SK-N-MC (cell line): Measurements from ENCODE around the gene EGR4.
"Not testable (repeated sequence)": the region's sequence is repeated elsewhere in the genome, so short reads cannot be mapped to it uniquely, and the experiment has no call there.

ENCODE experiments used
- DNase-seq: peaks from one replicate; pipeline ENCODE4 v3.0.0-alpha.2; 2011; ENCODE audit warnings: low read depth, low spot score
- H3K27ac ChIP-seq: fragments of 200-600 bp; sonication (generic); 2 replicates; pipeline ENCODE4 v1.5.1; 2016; ENCODE audit warnings: mixed run types
- H3K36me3 ChIP-seq: fragments of 200-600 bp; sonication (generic); 2 replicates; pipeline ENCODE4 v1.6.1; 2017; ENCODE audit warnings: antibody characterized with exemption, low read length, mixed read lengths; ENCODE audit not compliant: insufficient read depth
- H3K4me3 ChIP-seq: fragments of 200-600 bp; sonication (generic); 2 replicates; pipeline ENCODE4 v1.5.1; 2016
- H3K9ac ChIP-seq: fragments of 200-600 bp; sonication (generic); 2 replicates; pipeline ENCODE4 v1.8.0; 2017; ENCODE audit warnings: mixed run types, mixed read lengths; ENCODE audit not compliant: insufficient read length
- H3K9me3 ChIP-seq: fragments of 200-600 bp; sonication (generic); 2 replicates; pipeline ENCODE4 v1.6.1; 2017; ENCODE audit warnings: low read depth, mild to moderate bottlenecking, antibody characterized with exemption, low read length, moderate library complexity, mixed read lengths
- EZH2 ChIP-seq: fragments of 200-600 bp; sonication (generic); IDR thresholded peaks from one replicate; pipeline ENCODE4 v1.6.1; 2017; ENCODE audit warnings: antibody characterized with exemption
- FOXP2 ChIP-seq: optimal IDR thresholded peaks from 2 replicates; pipeline ENCODE3; 2011; ENCODE audit warnings: mild to moderate bottlenecking, moderate library complexity; ENCODE audit not compliant: insufficient read depth; ENCODE audit errors: extremely low read length, control extremely low read depth
- POLR2AphosphoS5 ChIP-seq: IDR thresholded peaks from 2 replicates; pipeline ENCODE4 v1.6.1; 2012; ENCODE audit warnings: mild to moderate bottlenecking, low read depth, low read length, borderline replicate concordance

Gene EGR4

DNA sequence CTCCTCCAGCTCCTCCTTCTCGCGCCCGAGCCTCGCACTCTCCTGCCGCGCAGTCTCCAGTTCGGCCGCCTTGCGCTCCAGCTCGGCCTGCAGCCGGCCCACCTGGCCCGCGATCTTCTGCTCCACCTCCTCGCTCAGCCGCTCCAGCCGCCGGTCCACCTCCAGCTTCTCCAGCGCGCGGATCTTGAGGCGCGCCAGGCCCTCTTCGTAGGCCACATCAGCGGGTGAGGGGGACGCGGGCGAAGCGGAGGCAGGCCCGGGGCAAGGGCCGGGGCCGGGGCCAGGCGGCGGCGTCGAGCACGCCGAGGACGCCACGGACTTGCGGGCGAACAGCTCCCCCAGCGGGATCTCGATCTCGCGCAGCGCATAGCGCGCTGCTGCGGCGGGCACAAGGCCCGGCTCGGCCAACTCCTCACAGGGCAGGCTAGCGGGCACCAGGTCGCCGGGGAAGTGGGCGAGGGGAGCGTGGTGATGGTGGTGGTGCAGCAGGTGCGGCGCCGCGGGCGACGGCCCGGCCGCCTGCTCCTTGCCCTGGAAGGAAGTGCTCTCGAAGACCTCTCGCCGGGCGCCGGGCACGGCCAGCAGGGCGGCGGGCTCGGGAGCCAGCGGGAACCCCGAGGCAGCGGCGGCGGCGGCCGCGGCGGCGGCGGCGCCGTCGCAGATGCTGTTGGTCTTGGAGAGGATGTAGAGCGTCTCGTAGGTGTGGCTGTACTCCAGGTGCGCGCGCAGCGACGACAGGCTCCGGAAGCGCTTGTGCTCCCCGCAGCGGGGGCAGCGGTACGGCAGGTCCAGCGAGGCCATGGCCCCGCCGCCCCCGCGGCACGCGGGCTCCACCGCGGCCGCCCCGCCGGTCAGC is 24.3 kb downstream of the EGR4 start:
- Histone ChIP-seq H3K9ac (no peak overlapping the region), H3K27ac (no peak overlapping the region), H3K9me3 (no peaks in the 10 kb centered on the region), H3K4me3 (no peak overlapping the region), H3K36me3 (no peaks in the 10 kb centered on the region)
- TF ChIP-seq FOXP2, result no peak
- TF ChIP-seq EZH2, result no peak
- TF ChIP-seq POLR2AphosphoS5, result no peak
- DNase-seq, result no peak

DNA sequence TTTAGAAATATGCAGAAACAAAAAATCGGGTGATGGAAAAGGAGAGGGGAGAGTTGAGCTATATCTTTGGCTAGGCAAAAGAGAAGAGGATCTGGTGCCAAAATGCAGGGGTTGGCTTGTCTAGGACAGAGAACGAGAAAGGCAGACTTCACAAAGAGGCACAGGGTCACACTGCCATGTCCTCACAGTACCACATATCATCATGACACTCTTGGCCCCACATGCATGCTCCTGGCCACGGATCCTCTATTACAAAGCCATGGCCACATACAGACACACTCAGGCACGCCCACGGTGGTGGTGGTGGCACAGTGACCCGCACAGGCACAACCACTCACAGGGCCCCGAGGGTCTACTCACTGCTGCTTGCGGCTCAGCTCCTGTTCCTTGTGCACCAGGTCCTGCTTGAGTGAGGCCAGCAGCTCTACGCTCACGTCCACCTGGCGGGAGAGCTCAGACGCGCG is 24.9 kb downstream of the EGR4 start:
- no peak overlapping the region for H3K4me3 ChIP-seq
- no peaks in the 10 kb centered on the region for H3K9me3 ChIP-seq
- no peak overlapping the region for H3K27ac ChIP-seq
- no peak for DNase-seq
- TF ChIP-seq FOXP2 (no peak), EZH2 (no peak)
- no peak overlapping the region for H3K9ac ChIP-seq
- H3K36me3 ChIP-seq, result no peaks in the 10 kb centered on the region

DNA sequence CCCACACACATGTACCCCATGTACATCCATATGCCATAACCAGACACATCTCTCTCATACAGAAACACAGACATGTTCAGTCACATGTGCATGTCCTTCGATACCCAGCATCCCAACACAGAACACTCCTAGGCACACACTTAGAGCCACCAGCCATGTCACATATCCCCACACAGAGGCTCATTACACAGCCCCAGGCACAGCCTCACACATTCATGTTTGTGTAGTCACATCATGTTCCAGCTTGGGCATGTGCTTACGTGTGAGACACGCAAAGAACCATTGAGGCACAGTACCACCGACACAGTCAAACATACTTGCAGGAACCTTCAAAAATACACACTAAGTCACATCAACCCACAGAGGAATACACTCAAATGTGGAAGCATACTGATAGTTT is 26.3 kb downstream of the EGR4 start:
- H3K9me3 ChIP-seq, result no peaks in the 10 kb centered on the region
- no peak overlapping the region for H3K9ac ChIP-seq
- TF ChIP-seq EZH2 (no peak), FOXP2 (no peak), POLR2AphosphoS5 (no peak)
- no peaks in the 10 kb centered on the region for H3K36me3 ChIP-seq
- no peak overlapping the region for H3K27ac ChIP-seq
- no peak overlapping the region for H3K4me3 ChIP-seq
- no peak for DNase-seq

DNA sequence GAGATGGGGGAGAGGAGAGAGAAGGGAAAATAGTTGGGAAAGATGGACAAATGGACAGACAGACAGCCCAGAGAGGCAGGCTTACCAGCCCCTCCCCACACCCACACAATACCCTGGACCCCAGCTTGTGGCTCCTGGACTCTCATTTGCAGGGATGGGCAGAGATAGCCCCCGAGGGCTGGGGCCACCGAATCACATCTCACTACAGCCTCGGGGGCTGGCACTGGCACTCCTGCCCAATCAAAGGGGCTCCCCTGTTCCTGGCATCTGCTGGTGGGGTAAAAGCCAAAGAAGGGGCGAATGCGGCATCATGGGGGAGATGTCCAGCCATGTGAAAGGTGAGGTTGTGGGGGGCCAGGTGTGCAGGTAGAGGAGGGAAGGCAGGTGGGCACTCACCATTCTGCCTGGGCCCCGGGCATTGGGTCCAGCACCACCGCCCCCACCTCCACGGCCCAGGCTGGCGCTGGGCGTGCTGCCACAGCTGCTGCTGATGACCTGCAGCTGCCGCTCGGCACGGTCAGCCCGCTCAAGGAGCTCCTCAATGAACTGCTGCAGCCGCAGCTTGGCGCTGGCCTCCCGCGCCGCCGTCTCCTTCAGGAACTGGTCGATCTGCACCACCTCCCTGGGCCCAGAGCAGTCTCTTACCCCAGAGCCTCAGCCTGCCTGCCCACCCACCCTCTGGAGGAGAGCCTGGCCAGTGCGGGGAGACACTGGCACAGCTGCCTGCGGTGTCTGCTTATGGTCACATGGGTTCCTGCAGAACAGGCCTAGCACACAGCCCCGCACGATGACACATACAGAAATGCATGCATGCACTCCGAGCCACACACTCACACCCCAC is 27.1 kb downstream of the EGR4 start:
- DNase-seq, result no peak
- Histone ChIP-seq H3K36me3 (no peaks in the 10 kb centered on the region), H3K9me3 (no peaks in the 10 kb centered on the region), H3K4me3 (no peak overlapping the region), H3K9ac (no peak overlapping the region), H3K27ac (no peak overlapping the region)
- TF ChIP-seq FOXP2 (no peak), POLR2AphosphoS5 (no peak)

DNA sequence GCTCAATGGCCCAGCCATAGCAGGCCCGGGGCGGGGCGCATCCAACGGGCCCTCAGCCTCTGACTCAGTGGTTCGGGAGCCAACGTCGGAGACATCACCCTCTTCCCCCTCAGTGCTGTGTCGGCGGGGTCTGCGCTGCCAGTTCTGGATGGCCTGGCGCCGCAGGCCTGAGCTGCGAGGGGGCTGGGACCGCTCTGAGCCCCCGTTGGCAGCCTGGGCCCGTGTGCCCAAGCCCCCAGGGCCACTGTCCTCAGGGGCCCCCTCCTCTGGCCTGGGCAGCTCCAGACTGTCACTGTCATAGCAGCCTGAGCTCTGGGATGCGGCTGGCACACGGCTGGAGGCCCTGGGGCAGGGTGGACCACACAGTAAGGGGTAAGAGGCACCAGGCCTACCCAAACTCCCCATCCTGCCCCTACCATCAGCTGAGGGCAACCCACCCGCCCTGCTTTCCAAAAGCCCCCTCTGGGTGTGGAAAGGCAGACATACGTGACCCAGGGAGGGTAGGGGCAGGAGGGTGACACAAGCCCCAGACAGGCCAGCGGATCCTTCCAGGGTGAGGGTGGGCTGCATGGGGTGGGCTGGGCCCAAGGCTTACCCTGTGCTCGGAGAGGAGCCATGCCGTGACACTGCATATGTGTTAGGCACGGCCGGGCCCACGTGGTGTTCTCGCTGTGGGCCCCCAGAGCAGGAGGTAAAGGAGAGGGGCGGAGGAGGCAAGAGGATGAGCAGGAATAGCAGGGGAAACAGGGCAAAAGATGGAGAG is 27.9 kb downstream of the EGR4 start:
- DNase-seq, result no peak
- Histone ChIP-seq H3K27ac (no peak overlapping the region), H3K36me3 (no peaks in the 10 kb centered on the region), H3K9ac (no peak overlapping the region), H3K4me3 (no peak overlapping the region), H3K9me3 (no peaks in the 10 kb centered on the region)
- TF ChIP-seq EZH2, result no peak
- no peak for TF ChIP-seq POLR2AphosphoS5
- no peak for TF ChIP-seq FOXP2

DNA sequence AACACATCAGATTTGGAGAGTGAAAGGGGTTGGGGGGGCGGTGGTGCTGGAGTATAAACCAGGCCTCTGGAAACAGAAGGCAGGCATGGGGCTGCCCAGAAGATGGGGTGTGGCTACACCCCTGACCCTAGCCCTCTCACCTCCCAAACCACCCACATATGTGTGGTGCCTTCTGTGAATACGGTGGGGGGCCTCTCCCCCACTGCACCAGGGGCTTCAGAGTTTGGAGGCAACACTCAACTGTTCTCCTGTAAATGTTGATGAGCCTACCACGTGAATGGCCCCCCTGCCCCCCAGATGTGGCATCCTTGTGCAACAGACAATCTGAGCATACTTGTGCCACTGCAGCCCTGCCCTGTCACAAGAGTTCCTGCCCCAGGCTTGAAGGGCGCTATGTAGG is 28.6 kb downstream of the EGR4 start:
- no peak overlapping the region for H3K27ac ChIP-seq
- no peak overlapping the region for H3K4me3 ChIP-seq
- TF ChIP-seq EZH2, result no peak
- TF ChIP-seq FOXP2, result no peak
- no peak for TF ChIP-seq POLR2AphosphoS5
- DNase-seq, result no peak
- no peak overlapping the region for H3K9ac ChIP-seq
- no peaks in the 10 kb centered on the region for H3K9me3 ChIP-seq
- H3K36me3 ChIP-seq, result no peaks in the 10 kb centered on the region

DNA sequence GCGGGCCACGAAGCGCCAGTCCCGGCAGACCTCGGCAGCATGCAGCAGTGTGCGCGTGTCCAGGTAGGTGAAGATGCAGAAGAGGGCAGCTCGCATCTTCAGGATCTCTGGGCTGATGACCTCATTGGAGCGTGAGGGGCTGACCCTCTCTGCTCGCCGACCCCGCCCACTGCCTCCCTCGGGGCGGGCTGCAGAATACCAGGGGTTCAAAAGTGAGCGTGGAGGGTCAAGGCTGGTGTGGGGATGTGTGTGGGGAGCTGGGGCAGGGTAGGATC is 29.1 kb downstream of the EGR4 start:
- Histone ChIP-seq H3K9ac (no peak overlapping the region), H3K9me3 (no peaks in the 10 kb centered on the region), H3K4me3 (no peak overlapping the region), H3K27ac (no peak overlapping the region), H3K36me3 (no peaks in the 10 kb centered on the region)
- no peak for DNase-seq
- TF ChIP-seq EZH2 (no peak), FOXP2 (no peak), POLR2AphosphoS5 (no peak)

DNA sequence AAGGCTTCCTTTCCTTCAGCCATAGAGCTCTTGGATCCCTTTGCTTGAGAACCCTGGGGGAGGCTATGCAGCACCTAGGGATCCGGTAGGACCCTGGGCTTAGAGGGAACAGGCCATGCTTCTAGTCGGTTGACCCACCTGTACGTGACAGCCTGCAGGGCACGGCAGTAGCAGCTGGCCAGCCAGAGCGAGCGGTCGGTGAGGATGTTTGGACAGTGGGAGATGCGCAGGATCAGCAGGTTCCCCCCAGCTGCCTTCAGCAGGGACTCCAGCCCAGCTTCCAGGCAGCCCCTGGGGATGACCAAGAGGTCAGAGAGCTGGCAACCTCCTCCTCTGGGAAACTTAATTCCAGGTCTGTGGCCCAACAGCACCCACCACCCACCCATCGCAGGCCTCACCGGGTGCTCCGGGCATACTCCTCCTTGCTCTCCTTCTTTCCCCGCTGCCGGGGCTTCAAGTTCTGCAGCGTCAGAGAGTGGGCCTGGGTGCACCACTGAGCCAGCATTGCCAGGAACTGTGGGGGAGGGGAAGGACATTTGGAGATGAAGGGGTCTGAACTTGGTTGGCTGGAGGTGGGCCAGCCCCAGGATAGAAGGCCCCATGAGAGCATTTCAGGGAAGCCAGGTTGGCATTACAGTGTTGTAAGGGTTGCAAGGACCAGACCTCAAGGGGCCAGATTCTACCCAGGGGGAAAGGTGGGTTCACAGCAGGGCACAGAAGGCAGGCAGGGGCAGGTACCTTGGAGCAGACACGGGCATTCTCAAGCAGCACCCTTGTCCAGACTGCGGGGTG is 29.6 kb downstream of the EGR4 start:
- Histone ChIP-seq H3K4me3 (no peak overlapping the region), H3K9me3 (no peaks in the 10 kb centered on the region), H3K36me3 (no peaks in the 10 kb centered on the region), H3K9ac (no peak overlapping the region), H3K27ac (no peak overlapping the region)
- no peak for DNase-seq
- no peak for TF ChIP-seq EZH2
- TF ChIP-seq POLR2AphosphoS5, result no peak
- TF ChIP-seq FOXP2, result no peak

DNA sequence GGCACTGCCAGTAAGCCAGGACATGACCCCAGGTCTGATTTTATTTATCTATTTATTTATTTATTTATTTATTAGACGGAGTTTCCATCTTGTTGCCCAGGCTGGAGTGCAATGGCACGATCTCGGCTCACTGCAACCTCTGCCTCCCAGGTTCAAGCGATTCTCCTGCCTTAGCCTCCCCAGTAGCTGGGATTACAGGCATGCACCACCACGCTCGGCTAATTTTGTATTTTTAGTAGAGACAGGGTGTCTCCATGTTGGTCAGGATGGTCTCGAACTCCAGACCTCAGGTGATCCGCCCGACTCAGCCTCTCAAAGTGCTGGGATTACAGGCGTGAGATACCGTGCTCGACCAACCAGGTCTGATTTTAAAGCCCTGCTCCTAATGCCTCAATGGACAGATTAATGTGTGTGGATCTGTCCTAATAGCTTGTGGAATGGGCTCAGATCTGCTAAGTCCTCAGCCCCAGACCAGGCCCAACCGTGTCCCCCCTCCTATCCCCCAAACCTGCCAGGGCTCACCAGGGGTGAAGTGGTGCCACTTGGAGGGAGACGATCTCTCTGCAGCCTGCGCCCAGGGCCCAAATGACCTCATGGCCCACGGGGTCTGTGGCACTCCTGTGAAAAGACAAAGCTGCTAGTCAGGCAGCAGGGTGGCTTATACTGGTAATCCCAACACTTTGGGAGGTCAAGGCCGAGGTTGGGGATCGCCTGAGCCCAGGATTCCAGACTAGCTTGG is 30.5 kb downstream of the EGR4 start:
- H3K36me3 ChIP-seq, H3K4me3 ChIP-seq, H3K9ac ChIP-seq: not testable (repeated sequence)

More for the DNA sequence above, 30.5 kb downstream of the EGR4 start:
- not testable (repeated sequence) for DNase-seq, H3K27ac ChIP-seq, H3K9me3 ChIP-seq
